Measurements from ENCODE around the gene ITPR1.

The ITPR1 gene

DNA sequence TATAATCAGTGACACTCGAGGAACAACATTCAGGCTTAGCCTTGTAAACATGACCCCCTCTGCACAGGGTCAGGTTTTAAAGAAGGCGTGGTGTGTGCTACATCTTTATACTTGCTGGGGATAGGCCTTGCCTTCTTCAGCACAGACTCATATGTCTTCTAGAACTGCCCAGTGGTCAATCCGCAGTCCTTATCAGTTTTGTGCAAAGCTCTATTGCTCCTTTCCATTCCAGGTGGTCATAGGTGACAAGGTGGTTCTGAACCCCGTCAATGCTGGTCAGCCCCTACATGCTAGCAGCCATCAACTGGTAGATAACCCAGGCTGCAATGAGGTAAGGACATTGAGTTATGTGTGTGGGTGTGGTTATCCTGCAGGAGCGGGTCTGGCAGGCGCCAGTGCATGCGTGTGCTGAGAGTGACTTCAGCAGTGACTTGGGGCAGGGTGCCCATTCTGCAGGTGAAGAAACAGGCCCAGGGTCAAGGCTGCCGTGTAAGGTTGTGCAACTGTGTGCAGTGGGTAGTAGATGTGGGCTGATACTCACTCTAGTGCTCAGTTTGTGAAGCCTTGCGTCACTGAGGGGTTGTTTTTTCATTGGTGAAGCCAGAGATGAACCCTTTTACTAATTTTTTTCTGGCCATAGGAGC is 150.9 kb downstream of the ITPR1 start:
- TF ChIP-seq, protein P1, sequence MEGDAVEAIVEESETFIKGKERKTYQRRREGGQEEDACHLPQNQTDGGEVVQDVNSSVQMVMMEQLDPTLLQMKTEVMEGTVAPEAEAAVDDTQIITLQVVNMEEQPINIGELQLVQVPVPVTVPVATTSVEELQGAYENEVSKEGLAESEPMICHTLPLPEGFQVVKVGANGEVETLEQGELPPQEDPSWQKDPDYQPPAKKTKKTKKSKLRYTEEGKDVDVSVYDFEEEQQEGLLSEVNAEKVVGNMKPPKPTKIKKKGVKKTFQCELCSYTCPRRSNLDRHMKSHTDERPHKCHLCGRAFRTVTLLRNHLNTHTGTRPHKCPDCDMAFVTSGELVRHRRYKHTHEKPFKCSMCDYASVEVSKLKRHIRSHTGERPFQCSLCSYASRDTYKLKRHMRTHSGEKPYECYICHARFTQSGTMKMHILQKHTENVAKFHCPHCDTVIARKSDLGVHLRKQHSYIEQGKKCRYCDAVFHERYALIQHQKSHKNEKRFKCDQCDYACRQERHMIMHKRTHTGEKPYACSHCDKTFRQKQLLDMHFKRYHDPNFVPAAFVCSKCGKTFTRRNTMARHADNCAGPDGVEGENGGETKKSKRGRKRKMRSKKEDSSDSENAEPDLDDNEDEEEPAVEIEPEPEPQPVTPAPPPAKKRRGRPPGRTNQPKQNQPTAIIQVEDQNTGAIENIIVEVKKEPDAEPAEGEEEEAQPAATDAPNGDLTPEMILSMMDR (IDR thresholded peaks at IDR 0.05; ENCODE audit: insufficient read depth, missing control alignments), result no peak
- FAIRE-seq (no peak), DNase-seq (ENCODE audit: insufficient read length, low spot score) (no peak)

DNA sequence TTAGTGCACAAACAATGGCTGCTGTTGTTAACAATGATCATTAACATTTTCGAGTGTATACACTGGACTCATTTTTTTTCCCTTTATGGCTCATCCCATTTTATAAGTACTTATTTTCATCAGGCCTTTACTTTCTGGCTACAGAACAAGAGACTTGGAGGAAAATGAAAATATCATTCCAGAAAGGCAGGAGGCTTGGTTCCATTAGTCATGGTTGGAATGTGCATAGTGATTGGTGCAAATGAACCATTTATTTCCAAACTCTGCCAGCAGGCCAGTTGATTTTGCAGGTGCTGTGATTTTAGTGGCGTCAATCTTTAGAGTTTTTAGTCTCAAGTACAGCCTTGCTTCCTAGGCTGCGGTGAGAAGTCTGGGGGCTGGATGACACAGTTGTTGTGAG is 151.8 kb downstream of the ITPR1 start:
- FAIRE-seq (no peak), DNase-seq (ENCODE audit: insufficient read length, low spot score) (no peak)
- TF ChIP-seq, protein P1 (IDR thresholded peaks at IDR 0.05; ENCODE audit: insufficient read depth, missing control alignments), result no peak

DNA sequence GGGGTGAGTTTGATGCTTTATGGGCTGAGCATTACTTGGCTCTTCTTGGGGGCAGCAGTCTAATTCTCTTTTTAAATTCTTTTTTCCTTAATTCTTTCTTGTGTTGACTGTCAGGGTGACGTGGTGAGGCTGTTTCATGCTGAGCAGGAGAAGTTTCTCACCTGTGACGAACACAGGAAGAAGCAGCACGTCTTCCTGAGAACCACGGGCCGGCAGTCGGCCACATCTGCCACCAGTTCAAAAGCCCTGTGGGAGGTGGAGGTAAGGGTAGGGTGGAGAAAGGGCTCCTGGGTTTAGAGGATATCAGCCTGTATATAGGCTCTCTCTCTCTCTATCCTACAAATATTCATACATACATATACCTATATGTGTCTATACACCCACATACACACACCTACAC is 152.3 kb downstream of the ITPR1 start:
- FAIRE-seq (no peak), DNase-seq (ENCODE audit: insufficient read length, low spot score) (no peak)
- TF ChIP-seq, protein P1 (IDR thresholded peaks at IDR 0.05; ENCODE audit: insufficient read depth, missing control alignments), result no peak

DNA sequence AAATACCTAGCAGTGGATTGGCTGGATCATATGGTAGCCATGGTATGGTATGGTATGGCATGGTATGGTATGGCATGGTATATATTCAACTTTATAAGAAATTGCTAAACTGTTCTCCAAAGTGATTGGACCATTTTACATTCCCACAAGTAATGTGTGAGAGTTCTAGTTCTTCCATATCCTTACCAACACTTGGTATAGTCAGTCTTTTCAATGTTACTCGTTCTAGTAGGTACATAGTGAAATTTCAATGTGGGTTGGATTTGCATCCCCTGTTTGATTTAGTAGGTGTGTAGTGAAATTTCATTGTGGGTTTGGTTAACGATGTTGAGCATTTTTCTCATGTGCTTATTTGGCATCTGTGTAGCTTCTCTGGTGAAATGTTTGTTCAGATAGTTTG is 154.3 kb downstream of the ITPR1 start:
- TF ChIP-seq, protein P1 (IDR thresholded peaks at IDR 0.05; ENCODE audit: insufficient read depth, missing control alignments), result no peak
- FAIRE-seq, result peak; percentile 74
- DNase-seq (ENCODE audit: insufficient read length, low spot score), result no peak

DNA sequence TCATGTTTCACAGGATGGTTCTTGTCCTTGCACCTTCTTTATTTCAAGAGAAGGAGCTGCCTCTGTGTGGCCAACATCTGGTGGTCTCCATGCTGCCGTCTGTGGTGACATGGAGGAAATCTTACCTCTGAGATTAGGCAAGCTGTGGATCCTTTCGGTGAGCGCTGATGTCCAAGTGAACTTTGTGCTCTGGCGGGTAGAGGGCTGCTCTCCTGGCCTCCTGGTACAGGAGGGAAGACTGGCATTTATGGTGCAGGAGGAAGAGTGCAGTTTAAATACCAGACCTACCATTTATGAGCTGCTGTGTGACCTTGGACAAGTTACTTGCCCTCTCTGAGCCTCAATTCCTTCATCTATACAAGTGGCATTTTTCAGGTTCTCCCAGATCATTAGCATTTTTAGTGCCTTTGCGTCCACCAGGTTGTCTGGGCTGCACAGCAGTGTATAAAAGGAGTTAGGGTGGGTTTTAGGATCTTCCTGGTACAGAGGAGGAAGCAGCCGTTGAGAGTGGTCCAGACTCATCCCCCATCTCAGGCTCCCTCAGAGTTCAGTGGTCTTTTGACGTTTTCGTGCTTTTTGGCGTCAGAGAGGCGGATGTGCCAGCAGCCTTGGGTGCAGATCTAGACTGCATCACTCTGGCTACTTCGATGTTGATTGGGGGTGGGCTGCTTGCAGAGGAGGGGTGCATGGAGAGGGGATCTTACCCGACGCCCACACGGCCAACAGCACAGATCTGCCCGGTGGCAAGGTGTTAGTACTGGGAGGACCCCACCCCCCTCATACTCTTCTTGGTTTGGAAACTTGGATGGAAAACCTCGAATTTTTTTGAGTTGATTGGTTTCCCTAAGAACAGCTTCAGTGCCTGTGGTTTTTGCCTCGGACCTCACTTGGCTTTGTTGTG is 162.2 kb downstream of the ITPR1 start:
- no peak for DNase-seq (ENCODE audit: insufficient read length, low spot score)
- TF ChIP-seq, protein P1 (IDR thresholded peaks at IDR 0.05; ENCODE audit: insufficient read depth, missing control alignments), result no peak
- FAIRE-seq, result no peak

DNA sequence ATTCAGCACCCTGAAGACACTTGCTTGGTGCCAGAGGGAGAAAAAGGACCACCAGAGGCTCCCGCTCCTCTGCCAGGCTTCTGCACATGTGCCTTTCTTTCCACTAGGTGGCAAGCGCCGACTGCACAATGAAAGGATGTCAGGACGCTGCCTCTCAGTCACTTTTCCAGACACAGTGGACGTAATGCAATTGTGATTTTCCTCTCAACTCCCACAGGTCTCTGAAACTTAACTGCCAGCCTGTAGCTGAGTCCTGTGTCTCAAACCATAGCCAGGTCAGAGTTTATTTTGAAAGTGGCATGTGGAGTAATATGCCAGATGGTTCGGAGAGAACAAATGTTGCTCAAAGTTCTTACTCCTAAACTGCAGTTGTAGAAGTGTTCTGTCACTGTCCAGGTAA is 162.9 kb downstream of the ITPR1 start:
- FAIRE-seq, result peak; percentile 29
- TF ChIP-seq, protein P1 (IDR thresholded peaks at IDR 0.05; ENCODE audit: insufficient read depth, missing control alignments), result peak; percentile 86

More for the DNA sequence above, 162.9 kb downstream of the ITPR1 start:
- DNase-seq (ENCODE audit: insufficient read length, low spot score), result peak; percentile 44

Measured in D721Med (cell line).